GM19438 (cell line): ENCODE data around the gene G6PC3.
"Not testable (repeated sequence)": the region's sequence is repeated elsewhere in the genome, so short reads cannot be mapped to it uniquely, and the experiment has no call there.

Source experiments
- ATAC-seq: cut with Tn5 transposase; IDR thresholded peaks from one replicate; pipeline ENCODE4 v1.9.1; 2021; ENCODE audit warnings: low read depth; ENCODE audit not compliant: unreplicated experiment

G6PC3 gene

GRCh38 chr17:44105483-44105882 lies 34.9 kb downstream of the G6PC3 start:
- no peak for ATAC-seq

- no peak for ATAC-seq
Measured at GRCh38 chr17:44105941-44106340, 35.4 kb downstream of the G6PC3 start.

GRCh38 chr17:44106801-44107200 lies 36.3 kb downstream of the G6PC3 start:
- no peak for ATAC-seq

GRCh38 chr17:44108440-44109311 lies 38.1 kb downstream of the G6PC3 start:
- no peak for ATAC-seq

GRCh38 chr17:44109312-44109630 lies 38.7 kb downstream of the G6PC3 start:
- no peak for ATAC-seq

- no peak for ATAC-seq
Measured at GRCh38 chr17:44110011-44110686, 39.6 kb downstream of the G6PC3 start.

GRCh38 chr17:44110823-44111633 lies 40.5 kb downstream of the G6PC3 start:
- ATAC-seq, result no peak

GRCh38 chr17:44111777-44112176 lies 41.2 kb downstream of the G6PC3 start:
- no peak for ATAC-seq

GRCh38 chr17:44112284-44113280 lies 42.0 kb downstream of the G6PC3 start:
- no peak for ATAC-seq

- ATAC-seq, result no peak
Measured at GRCh38 chr17:44113382-44113781, 42.8 kb downstream of the G6PC3 start.

- no peak for ATAC-seq
Measured at GRCh38 chr17:44113868-44114840, 43.6 kb downstream of the G6PC3 start.

GRCh38 chr17:44115585-44116415 lies 45.3 kb downstream of the G6PC3 start:
- ATAC-seq, result no peak

GRCh38 chr17:44117351-44117750 lies 46.8 kb downstream of the G6PC3 start:
- ATAC-seq, result no peak

- no peak for ATAC-seq
Measured at GRCh38 chr17:44118427-44119050, 48.0 kb downstream of the G6PC3 start.

- no peak for ATAC-seq
Measured at GRCh38 chr17:44119062-44119461, 48.5 kb downstream of the G6PC3 start.

GRCh38 chr17:44119798-44120197 lies 49.3 kb downstream of the G6PC3 start:
- ATAC-seq, result no peak

- ATAC-seq, result not testable (repeated sequence)
Measured at GRCh38 chr17:44120281-44120680, 49.7 kb downstream of the G6PC3 start.
